ENCODE data around the gene NBEAL1. TPM values are rescaled to one million over a fixed set of nuclear protein-coding genes. Genes with fewer than 3 reads are reported as not detected.
"Not testable (repeated sequence)": the region's sequence is repeated elsewhere in the genome, so short reads cannot be mapped to it uniquely, and the experiment has no call there.

The NBEAL1 gene
- polyA plus RNA-seq (2013, experiment 1 of 2; ENCODE audit: insufficient read length), result 4.8 TPM
- 5.6 TPM for polyA plus RNA-seq (2013, experiment 2 of 2; ENCODE audit: insufficient read length)

DNA sequence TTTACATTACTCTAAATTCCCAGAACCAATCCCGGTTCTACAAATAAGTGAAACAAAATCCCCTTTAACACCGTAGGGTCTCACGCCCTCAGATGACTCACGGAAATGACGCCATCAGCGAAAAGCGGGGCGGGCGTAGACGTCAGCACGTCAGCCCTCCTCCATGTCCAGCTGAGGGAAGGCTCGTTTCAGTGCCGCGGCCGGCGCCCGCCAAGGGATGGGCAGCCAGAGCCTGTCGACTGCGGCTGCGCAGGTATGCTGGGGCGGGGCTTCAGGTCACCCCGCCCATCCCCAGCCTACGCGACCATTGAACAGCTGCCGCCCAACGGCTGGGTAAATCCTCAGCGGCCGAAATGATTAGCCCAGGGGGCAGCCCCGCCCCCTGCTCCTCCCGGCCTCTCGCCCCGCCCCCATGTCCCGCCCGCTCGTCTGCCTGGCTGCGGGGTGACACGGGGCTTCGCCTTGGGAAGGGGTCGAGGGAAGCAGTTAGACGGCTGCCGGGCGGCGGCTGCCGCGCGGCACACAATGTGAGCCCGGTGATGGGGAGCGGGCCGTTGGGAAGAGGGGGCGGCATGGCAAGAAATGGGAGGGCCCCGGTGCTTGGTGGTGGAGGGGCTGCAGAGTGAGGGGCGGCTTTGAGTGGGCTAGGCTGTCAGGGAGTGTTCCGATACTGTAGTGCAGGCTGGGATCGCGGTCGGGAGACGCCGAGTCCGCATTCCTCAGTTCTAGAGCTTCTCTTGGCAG lies at the start of gene NBEAL1:
Gene NBEAL1 (plus strand): TSS at position 420 of the 744 bp plus-strand sequence. CDS start 1,510 bp downstream, outside the sequence.
- DNase-seq, result peak; percentile 99

DNA sequence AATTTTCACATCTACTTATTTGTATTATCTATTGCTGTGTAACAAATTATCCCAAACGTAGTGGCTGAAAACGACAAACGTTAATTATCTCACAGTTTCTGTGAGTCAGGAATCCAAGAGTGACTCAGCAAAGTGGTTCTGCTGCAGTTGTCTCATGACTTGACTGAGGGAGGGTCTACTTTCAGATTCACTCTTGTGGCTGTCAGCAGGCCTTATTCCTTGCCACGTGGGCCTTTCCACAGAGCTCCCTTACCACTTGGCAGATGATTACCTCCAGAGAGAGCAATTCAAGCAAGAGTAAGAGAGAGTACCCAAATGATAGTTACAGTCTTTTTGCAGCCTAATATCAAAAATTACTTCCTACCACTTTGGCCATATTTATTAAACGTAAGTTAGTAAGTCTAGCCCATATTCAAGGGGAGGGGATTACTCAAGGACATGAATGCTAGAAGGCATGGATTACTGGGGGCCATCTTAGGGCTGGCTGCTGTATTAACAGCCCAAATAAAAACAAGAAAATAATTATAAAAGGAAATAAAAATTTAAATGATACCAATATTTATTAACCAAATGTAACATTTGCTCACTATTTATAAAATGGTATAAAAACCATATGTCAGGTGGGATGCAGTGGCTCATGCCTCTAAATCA lies 48.7 kb upstream of the NBEAL1 start:
- DNase-seq, result peak; percentile 49

GRCh38 chr2:202969404-202969803 lies 45.3 kb upstream of the NBEAL1 start:
- not testable (repeated sequence) for DNase-seq

GRCh38 chr2:202976809-202977208 lies 37.9 kb upstream of the NBEAL1 start:
- DNase-seq, result no peak

DNA sequence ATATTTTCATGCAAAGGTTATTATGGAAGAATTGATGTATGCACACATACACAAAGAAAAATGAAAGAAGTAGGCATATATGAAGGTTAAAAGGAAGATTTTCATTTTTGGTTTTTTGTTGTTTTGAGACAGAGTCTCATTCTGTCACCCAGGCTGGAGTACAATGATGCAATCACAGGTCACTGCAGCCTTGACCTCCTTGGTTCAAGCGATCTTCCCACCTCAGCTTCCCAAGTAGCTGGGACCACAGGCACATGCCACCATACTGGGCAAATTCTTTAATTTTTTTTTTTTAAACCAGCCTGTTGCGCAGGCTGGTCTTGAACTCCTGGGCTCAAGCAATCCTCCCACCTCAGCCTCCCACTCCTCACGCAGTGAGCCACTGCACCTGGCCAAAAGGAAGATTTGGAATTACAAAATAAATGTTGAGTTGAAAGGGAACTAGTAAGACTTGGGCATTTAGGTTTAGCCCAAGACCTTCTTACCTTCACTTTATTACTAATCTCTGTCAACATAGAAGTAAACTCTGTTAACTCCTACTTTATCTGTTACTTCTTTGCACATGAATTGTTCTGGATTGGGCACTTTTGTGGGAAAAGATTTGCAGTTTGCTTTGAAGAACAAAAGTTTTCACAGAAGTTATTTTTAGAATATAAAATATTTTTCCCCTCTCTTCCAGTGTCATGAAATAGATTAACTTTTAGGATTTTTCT lies 31.7 kb upstream of the NBEAL1 start:
- no peak for DNase-seq

DNA sequence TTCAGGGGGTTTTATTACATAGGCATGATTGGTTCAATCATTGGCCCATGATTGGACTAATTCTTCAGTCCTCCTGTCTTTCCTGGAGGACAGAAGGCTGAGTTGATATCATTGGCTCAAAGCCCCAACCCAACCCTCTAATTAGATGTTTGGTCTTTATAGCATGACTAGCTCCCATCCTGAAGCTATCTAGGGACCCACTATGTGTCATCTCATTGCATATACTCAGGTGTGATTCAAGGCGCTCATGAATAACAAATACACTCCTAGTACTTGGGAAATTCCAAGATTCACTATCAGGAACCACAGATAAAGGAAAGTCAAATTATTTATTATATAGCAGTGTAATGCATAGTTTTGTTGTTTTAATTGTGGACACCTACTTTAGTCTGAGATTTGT lies 24.9 kb upstream of the NBEAL1 start:
- no peak for DNase-seq

DNA sequence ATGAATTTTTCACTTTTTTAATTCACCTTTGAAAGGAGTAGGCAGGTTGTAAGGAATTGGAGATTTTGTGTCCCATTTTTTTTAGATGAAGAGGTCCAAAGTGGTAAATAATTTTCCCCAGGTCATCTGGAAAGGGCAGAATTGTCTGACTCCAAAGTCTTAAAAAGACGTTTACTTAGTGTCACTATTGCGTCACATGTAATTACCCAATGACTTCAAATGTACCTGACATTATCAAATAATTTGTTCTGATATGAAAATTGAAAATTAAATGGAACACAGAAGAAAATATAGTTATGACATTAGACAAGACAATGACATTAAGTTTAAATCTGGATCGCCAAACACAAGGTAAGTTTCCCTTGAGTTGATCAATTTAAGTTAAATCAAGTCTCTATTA lies 24.2 kb upstream of the NBEAL1 start:
- no peak for DNase-seq

GRCh38 chr2:202997113-202997512 lies 17.6 kb upstream of the NBEAL1 start:
- DNase-seq, result not testable (repeated sequence)

GRCh38 chr2:203002054-203002821 lies 12.4 kb upstream of the NBEAL1 start:
- no peak for DNase-seq

GRCh38 chr2:203003716-203004115 lies 11.0 kb upstream of the NBEAL1 start:
- no peak for DNase-seq

- no peak for DNase-seq
Measured at GRCh38 chr2:203016716-203017115, 2.0 kb downstream of the NBEAL1 start.

GRCh38 chr2:203018181-203018580 lies 3.5 kb downstream of the NBEAL1 start:
- no peak for DNase-seq

GRCh38 chr2:203019142-203019541 lies 4.5 kb downstream of the NBEAL1 start:
- no peak for DNase-seq

- DNase-seq, result no peak
Measured at GRCh38 chr2:203021991-203022390, 7.3 kb downstream of the NBEAL1 start.

- DNase-seq, result peak; percentile 31
Measured at GRCh38 chr2:203022751-203023150, 8.1 kb downstream of the NBEAL1 start.

DNA sequence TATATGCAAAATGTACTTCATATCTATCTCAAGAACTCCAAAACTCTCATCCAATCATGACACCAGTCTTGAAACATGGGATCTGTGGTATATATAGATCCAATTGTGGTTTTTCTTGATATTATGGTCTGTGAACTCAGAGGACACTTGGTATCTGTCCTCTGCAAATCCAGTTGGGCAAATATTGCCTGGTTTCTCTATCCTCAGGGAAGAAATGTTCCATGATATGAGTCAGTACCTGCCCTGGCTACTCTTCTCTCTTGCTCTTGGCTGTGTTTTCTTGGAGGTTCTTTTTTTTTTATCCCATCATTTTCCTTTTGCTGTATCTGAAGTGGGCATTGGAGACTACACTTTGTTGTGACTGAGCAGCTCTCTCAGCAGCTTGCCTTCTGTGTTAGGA lies 10.9 kb downstream of the NBEAL1 start:
- no peak for DNase-seq

DNA sequence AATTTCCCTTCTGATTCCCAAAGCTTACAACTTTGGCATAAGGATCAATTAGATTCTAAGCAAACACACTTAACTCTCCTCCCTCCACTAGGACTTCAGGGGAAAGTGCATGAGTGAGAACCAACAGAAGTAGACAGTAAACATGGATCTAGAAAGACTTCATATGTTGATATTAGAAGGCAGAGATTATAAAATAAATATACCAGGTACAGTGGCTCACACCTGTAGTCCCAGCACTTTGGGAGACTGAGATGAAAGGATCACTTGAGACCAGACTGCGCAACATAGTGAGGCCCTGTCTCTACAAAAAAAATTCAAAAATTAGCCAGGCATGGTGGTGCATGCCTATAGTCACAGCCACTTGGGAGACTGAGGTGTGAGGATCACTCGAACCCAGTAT lies 15.9 kb downstream of the NBEAL1 start:
- no peak for DNase-seq

- no peak for DNase-seq
Measured at GRCh38 chr2:203030991-203031390, 16.3 kb downstream of the NBEAL1 start.

- DNase-seq, result no peak
Measured at GRCh38 chr2:203033395-203033794, 18.7 kb downstream of the NBEAL1 start.

- DNase-seq, result no peak
Measured at GRCh38 chr2:203035879-203036470, 21.3 kb downstream of the NBEAL1 start.

DNA sequence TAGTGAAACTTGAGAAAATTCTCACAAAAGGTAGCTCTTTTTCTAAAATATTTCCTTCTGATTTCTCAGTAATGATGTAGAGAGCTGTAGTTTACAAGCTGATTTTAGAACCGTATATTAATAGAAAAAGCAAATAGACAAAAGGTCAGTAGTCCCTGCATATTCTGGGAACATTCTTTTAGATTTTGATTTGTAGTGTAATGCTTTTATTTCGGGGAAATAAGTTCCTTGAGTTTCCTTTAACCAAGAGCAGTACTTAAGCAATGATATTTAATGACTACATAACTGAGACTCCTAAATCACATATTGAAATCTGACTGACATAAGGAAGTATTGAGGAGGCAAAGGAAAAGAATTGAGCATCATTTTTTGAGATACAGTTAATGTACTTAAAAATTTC lies 22.4 kb downstream of the NBEAL1 start:
- DNase-seq, result no peak

DNA sequence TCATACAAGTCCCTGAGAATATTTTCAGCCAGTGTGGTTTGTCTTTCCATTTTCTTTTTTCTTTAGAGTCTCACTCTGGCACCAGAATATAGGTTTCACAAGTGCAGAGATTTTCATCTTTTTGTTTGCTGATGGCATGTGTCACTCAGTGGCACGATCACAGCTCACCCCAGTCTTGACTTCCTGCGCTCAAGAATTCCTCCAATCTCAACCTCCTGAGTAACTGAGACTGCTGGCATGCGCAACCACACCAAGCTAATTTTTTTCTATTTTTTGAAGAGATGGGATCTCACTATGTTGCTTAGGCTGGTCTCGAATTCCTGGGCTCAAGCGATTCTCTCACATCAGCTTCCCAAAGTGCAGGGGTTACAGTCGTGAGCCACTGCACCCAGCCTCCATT lies 23.9 kb downstream of the NBEAL1 start:
- DNase-seq, result no peak

Data from fibroblast of skin of scalp (primary cell).